Panc1 (cell line): ENCODE measurements around the gene ATP6V0D1. TPM values are rescaled to one million over a fixed set of nuclear protein-coding genes. Genes with fewer than 3 reads are reported as not detected.

Experiments
- ATAC-seq: fragments of 200-7000 bp; cut with Tn5 transposase; 2 replicates; pipeline ENCODE4 v1.9.1; 2020; ENCODE audit warnings: mild to moderate bottlenecking, moderate library complexity
- BruUV-seq: library from RNA; stranded (reverse); fragments of 400-500 nt; replicated peaks from 2 replicates; lab custom pipeline; 2021; lab: Mats Ljungman, UMichigan
- CTCF ChIA-PET: fragments of 300-600 bp; sonication (Branson Sonifier 250); formaldehyde crosslinking; loops from one replicate; lab custom pipeline; 2022; ENCODE audit warnings: antibody characterized with exemption; lab: Charles Lee
- POLR2A ChIA-PET: fragments of 300-600 bp; sonication (Branson Sonifier 250); formaldehyde crosslinking; loops from one replicate; lab custom pipeline; 2022; ENCODE audit warnings: antibody characterized with exemption; lab: Charles Lee
- DNase-seq: peaks from one replicate; pipeline ENCODE4 v3.0.0-alpha.2; 2010; ENCODE audit warnings: low read depth, low spot score
- H3K27ac ChIP-seq: 2 replicates; pipeline ENCODE4 v1.5.1; 2011; ENCODE audit warnings: mild to moderate bottlenecking, low read length, inconsistent platforms
- H3K27me3 ChIP-seq: fragments of 200-500 bp; sonication (Bioruptor generic); 2 replicates; pipeline ENCODE4 v1.6.0; 2014; ENCODE audit warnings: low read length, inconsistent platforms; ENCODE audit not compliant: control insufficient read depth, insufficient read depth
- H3K36me3 ChIP-seq: fragments of 200-500 bp; sonication (Bioruptor generic); 2 replicates; pipeline ENCODE4 v1.5.1; 2014; ENCODE audit warnings: inconsistent platforms, mild to moderate bottlenecking, low read length, moderate library complexity; ENCODE audit not compliant: control insufficient read depth, insufficient read depth
- H3K4me1 ChIP-seq: 2 replicates; pipeline ENCODE4 v1.5.1; 2011; ENCODE audit warnings: inconsistent platforms, mild to moderate bottlenecking, low read length, moderate library complexity; ENCODE audit not compliant: control insufficient read depth, insufficient read depth
- H3K4me3 ChIP-seq, 2 experiments: 2 replicates each; pipeline ENCODE4 v1.5.1; 2011 to 2012; ENCODE audit warnings: low read depth in 2 of 2, low read length in 2 of 2, mild to moderate bottlenecking in 2 of 2, inconsistent platforms in 1 of 2, moderate library complexity in 1 of 2
- H3K9me3 ChIP-seq: fragments of 200-500 bp; sonication (Bioruptor generic); 2 replicates; pipeline ENCODE4 v1.5.1; 2014; ENCODE audit warnings: low read depth, mild to moderate bottlenecking, inconsistent platforms, low read length, moderate library complexity; ENCODE audit not compliant: control insufficient read depth, insufficient read depth
- POLR2AphosphoS5 ChIP-seq: IDR thresholded peaks from 2 replicates; pipeline ENCODE4 v1.6.1; 2012; ENCODE audit warnings: mild to moderate bottlenecking, low read depth, low read length, moderate library complexity
- SIN3A ChIP-seq: IDR thresholded peaks from 2 replicates; pipeline ENCODE4 v1.6.1; 2012; ENCODE audit warnings: low read depth, mild to moderate bottlenecking, low read length, moderate library complexity, borderline replicate concordance; ENCODE audit not compliant: insufficient read depth
- TCF7L2 ChIP-seq: IDR thresholded peaks from 2 replicates; pipeline ENCODE4 v1.6.1; 2011; ENCODE audit warnings: mild to moderate bottlenecking, low read depth, low read length, inconsistent platforms
- in situ Hi-C: cut with HindIII; loops from 2 replicates; pipeline ENCODE4 v1.10.0; 2016; ENCODE audit warnings: low sequenced_read_pairs, low pct_unique_long_range_greater_than_20kb
- intact Hi-C: fragments of 100-400 bp; cut with micrococcal nuclease; formaldehyde crosslinking; loops from one replicate; pipeline ENCODE4 v1.10.0; 2022; ENCODE audit not compliant: unreplicated experiment
- total RNA-seq: library from RNA; stranded (reverse); gene quantifications from one replicate; pipeline ENCODE4 v1.2.1, GENCODE V29; 2021; ENCODE audit not compliant: unreplicated experiment
- TF ChIP-seq, protein P1 (sequence below): fragments of 450-650 bp; IDR thresholded peaks from 2 replicates; pipeline ENCODE4 v1.5.1; 2017; ENCODE audit warnings: mild to moderate bottlenecking
- TF ChIP-seq, protein P2 (sequence below), 2 experiments: IDR thresholded peaks; 2 replicates each; pipeline ENCODE4 v1.6.1; 2011 to 2012; ENCODE audit warnings: low read depth in 2 of 2, control low read depth in 1 of 2, low read length in 1 of 2, mild to moderate bottlenecking in 1 of 2, moderate library complexity in 1 of 2; ENCODE audit not compliant: insufficient read depth in 1 of 2

Gene ATP6V0D1
- total RNA-seq, 1 experiment from 2014 or later: 70.8 TPM

DNA sequence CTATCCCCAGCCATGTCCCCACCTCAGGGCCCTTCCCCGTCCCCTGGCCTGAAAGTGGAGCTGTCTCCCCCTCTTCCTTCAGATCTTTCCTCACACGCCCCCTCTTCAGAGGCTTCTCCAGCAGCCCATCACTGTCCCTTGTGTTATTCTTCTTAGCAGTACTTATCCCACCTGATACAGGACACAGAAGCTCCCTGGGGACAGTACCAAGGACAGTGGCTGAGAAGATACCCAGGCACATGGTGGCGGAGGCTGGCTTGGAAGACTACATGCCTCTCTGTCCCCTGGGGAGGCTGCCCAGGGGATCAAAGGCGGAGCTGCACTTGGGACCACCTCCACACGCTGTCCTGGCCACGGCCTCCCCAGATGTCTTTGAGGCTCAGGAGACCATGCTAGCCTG lies 26.1 kb downstream of the ATP6V0D1 start:
- H3K36me3 ChIP-seq: no peaks in the 10 kb centered on the region
- no peaks in the 10 kb centered on the region for H3K9me3 ChIP-seq
- ATAC-seq (no peak), DNase-seq (no peak)
- no peak overlapping the region for H3K4me3 ChIP-seq
- no peaks in the 10 kb centered on the region for H3K27me3 ChIP-seq
- in situ Hi-C loops (no loop called here), intact Hi-C loops (no loop called here)
- ChIA-PET POLR2A (no interaction called here), CTCF (interaction anchor here (0.8 kb wide), 1 partner anchor 11 kb away, joined by 3 read pairs; no protein-coding TSS in a partner anchor)
- no peaks in the 10 kb centered on the region for H3K4me1 ChIP-seq
- TF ChIP-seq, protein P1, sequence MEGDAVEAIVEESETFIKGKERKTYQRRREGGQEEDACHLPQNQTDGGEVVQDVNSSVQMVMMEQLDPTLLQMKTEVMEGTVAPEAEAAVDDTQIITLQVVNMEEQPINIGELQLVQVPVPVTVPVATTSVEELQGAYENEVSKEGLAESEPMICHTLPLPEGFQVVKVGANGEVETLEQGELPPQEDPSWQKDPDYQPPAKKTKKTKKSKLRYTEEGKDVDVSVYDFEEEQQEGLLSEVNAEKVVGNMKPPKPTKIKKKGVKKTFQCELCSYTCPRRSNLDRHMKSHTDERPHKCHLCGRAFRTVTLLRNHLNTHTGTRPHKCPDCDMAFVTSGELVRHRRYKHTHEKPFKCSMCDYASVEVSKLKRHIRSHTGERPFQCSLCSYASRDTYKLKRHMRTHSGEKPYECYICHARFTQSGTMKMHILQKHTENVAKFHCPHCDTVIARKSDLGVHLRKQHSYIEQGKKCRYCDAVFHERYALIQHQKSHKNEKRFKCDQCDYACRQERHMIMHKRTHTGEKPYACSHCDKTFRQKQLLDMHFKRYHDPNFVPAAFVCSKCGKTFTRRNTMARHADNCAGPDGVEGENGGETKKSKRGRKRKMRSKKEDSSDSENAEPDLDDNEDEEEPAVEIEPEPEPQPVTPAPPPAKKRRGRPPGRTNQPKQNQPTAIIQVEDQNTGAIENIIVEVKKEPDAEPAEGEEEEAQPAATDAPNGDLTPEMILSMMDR: no peak
- TF ChIP-seq, protein P2, sequence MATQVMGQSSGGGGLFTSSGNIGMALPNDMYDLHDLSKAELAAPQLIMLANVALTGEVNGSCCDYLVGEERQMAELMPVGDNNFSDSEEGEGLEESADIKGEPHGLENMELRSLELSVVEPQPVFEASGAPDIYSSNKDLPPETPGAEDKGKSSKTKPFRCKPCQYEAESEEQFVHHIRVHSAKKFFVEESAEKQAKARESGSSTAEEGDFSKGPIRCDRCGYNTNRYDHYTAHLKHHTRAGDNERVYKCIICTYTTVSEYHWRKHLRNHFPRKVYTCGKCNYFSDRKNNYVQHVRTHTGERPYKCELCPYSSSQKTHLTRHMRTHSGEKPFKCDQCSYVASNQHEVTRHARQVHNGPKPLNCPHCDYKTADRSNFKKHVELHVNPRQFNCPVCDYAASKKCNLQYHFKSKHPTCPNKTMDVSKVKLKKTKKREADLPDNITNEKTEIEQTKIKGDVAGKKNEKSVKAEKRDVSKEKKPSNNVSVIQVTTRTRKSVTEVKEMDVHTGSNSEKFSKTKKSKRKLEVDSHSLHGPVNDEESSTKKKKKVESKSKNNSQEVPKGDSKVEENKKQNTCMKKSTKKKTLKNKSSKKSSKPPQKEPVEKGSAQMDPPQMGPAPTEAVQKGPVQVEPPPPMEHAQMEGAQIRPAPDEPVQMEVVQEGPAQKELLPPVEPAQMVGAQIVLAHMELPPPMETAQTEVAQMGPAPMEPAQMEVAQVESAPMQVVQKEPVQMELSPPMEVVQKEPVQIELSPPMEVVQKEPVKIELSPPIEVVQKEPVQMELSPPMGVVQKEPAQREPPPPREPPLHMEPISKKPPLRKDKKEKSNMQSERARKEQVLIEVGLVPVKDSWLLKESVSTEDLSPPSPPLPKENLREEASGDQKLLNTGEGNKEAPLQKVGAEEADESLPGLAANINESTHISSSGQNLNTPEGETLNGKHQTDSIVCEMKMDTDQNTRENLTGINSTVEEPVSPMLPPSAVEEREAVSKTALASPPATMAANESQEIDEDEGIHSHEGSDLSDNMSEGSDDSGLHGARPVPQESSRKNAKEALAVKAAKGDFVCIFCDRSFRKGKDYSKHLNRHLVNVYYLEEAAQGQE (IDR thresholded peaks at IDR 0.05; ENCODE audit: insufficient read depth in 1 of 2, low read depth in 2 of 2, low read length in 1 of 2): peak; percentile 17 to 45; a peak in 2 of 4 replicates
- TF ChIP-seq SIN3A (no peak), TCF7L2 (no peak), POLR2AphosphoS5 (no peak)
- no TSS peak for BruUV-seq
- H3K27ac ChIP-seq: no peak overlapping the region

DNA sequence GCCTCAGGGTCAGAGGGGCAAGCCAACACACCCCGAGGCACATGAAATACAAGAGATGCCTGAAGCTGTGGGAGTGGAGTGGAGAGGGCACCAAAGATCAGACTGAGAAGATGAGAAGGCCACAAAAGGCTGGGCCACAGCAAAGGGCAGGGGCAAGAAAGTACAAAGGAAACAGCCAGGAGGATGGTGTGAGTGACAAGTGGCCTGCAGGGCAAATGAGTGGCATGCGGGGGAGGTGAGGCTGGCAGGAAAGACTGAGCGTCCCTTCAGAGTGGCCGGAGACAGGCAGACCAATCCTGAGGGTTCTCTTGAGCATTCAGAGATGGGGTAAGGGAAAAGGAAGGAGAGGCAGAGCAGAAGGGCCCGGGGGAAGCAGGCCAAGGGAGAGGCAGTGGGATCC lies 26.9 kb downstream of the ATP6V0D1 start:
- intact Hi-C loops (no loop called here), in situ Hi-C loops (no loop called here)
- Histone ChIP-seq H3K27me3 (no peaks in the 10 kb centered on the region), H3K4me3 (no peak overlapping the region), H3K27ac (no peak overlapping the region), H3K4me1 (no peaks in the 10 kb centered on the region), H3K9me3 (no peaks in the 10 kb centered on the region), H3K36me3 (no peaks in the 10 kb centered on the region)
- POLR2A ChIA-PET: no interaction called here
- CTCF ChIA-PET: no interaction called here
- DNase-seq (no peak), ATAC-seq (no peak)
- BruUV-seq: no TSS peak
- no peak for TF ChIP-seq TCF7L2
- TF ChIP-seq, protein P2 (IDR thresholded peaks at IDR 0.05; ENCODE audit: insufficient read depth in 1 of 2, low read depth in 2 of 2, low read length in 1 of 2): no peak
- TF ChIP-seq SIN3A: no peak
- TF ChIP-seq POLR2AphosphoS5: no peak
- TF ChIP-seq, protein P1: no peak
